HUES6 (cell line): Measurements from ENCODE around the gene GNG7.

Source experiments
- H3K27ac ChIP-seq: 2 replicates; pipeline ENCODE4 v1.7.0; 2013; ENCODE audit warnings: low read depth, mild to moderate bottlenecking, low read length, inconsistent platforms
- H3K27me3 ChIP-seq: 2 replicates; pipeline ENCODE4 v1.6.1; 2013; ENCODE audit warnings: low read length; ENCODE audit not compliant: control insufficient read depth, insufficient read depth
- H3K36me3 ChIP-seq: 2 replicates; pipeline ENCODE4 v1.6.1; 2013; ENCODE audit warnings: low read length; ENCODE audit not compliant: control insufficient read depth, insufficient read depth
- H3K4me1 ChIP-seq: 2 replicates; pipeline ENCODE4 v1.6.1; 2013; ENCODE audit warnings: low read length; ENCODE audit not compliant: control insufficient read depth, insufficient read depth
- H3K4me3 ChIP-seq: 2 replicates; pipeline ENCODE4 v1.5.1; 2013; ENCODE audit warnings: low read depth, low read length
- H3K9ac ChIP-seq: one replicate; pipeline ENCODE4 v1.6.1; 2013; ENCODE audit warnings: mild to moderate bottlenecking, low read length
- H3K9me3 ChIP-seq: 2 replicates; pipeline ENCODE4 v1.6.1; 2013; ENCODE audit warnings: low read depth, low read length; ENCODE audit not compliant: control insufficient read depth, insufficient read depth

Gene GNG7

GRCh38 chr19:2703691-2704216, 1.3 kb upstream of the GNG7 start:
- H3K9me3 ChIP-seq: no peaks in the 10 kb centered on the region
- no peak overlapping the region for H3K9ac ChIP-seq
- peaks cover 29% of the 10 kb centered on the region for H3K27me3 ChIP-seq
- peaks cover 12% of the 10 kb centered on the region; the same call in 1 of the 2 replicates for H3K4me1 ChIP-seq
- no peak overlapping the region for H3K4me3 ChIP-seq
- H3K27ac ChIP-seq: no peak overlapping the region
- no peaks in the 10 kb centered on the region for H3K36me3 ChIP-seq

DNA sequence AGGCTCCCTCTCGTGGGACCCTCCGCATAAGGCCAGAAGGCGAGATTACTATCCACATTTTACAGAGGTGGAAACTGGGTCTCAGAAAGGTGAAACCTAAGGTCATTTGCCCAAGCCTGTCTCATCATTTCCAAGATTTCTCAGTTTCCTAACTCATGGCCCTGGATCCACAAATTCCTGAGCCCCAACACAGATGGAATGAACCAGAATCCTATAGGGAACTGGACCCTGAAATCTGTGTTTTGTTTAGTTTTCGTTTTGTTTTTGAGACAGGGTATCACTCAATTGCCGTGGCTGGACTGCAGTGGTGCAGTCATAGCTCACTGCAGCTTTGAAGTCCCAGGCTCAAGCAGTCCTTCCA, 563 bp upstream of the GNG7 start:
- Histone ChIP-seq H3K27me3 (peaks cover 29% of the 10 kb centered on the region), H3K4me1 (peaks cover 12% of the 10 kb centered on the region; the same call in 1 of the 2 replicates), H3K36me3 (no peaks in the 10 kb centered on the region), H3K4me3 (no peak overlapping the region), H3K9me3 (no peaks in the 10 kb centered on the region), H3K27ac (no peak overlapping the region), H3K9ac (no peak overlapping the region)

- Histone ChIP-seq H3K9ac (no peak overlapping the region), H3K4me1 (peaks cover 12% of the 10 kb centered on the region; the same call in 1 of the 2 replicates), H3K36me3 (no peaks in the 10 kb centered on the region), H3K27ac (no peak overlapping the region), H3K9me3 (no peaks in the 10 kb centered on the region), H3K27me3 (peaks cover 29% of the 10 kb centered on the region), H3K4me3 (peak overlapping the region; percentile 82)
Observed at GRCh38 chr19:2701361-2702169, 929 bp downstream of the GNG7 start.

DNA sequence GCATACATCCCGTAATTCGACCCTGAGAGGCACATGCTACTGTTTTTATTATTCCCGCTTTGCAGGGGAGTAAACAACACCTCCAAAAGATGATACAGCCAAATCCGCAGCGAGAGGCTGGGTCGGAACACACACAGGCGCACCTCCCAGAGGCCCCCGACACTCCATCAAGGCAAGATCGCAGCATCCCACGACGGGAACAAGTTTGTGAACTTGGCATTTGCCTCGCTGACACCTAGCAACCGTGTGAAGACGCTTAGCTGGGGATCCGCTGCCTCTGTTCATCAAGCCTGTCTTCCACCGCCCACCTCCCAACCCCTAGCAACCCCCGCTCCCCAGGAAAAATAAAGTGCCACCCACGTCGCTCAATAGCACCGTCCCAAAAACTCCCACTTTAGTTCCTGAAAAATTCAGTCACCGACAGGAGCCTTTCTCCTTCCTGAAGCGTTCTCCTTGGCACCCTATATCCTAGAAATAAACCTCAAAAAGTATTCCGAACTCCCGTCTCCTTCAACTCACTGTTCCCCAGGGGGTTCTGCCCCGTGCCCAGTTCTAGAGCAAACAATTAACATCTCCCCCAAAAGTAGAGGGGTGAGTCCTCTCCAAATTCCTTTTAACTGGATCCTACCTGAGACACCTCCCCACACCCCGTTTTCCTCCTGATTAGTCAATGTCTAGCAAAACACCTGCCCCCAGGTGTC, 1.7 kb downstream of the GNG7 start:
- Histone ChIP-seq H3K4me3 (peak overlapping the region; percentile 82), H3K9me3 (no peaks in the 10 kb centered on the region), H3K9ac (no peak overlapping the region), H3K36me3 (no peaks in the 10 kb centered on the region), H3K4me1 (peaks cover 12% of the 10 kb centered on the region; the same call in 1 of the 2 replicates), H3K27me3 (peaks cover 29% of the 10 kb centered on the region), H3K27ac (no peak overlapping the region)

- Histone ChIP-seq H3K4me1 (peaks cover 12% of the 10 kb centered on the region; the same call in 1 of the 2 replicates), H3K36me3 (no peaks in the 10 kb centered on the region), H3K4me3 (no peak overlapping the region), H3K27me3 (peaks cover 29% of the 10 kb centered on the region), H3K27ac (no peak overlapping the region), H3K9ac (no peak overlapping the region), H3K9me3 (no peaks in the 10 kb centered on the region)
Observed at GRCh38 chr19:2699413-2700140, 2.9 kb downstream of the GNG7 start.

GRCh38 chr19:2694196-2694595, 8.3 kb downstream of the GNG7 start:
- H3K4me1 ChIP-seq: no peaks in the 10 kb centered on the region
- H3K36me3 ChIP-seq: no peaks in the 10 kb centered on the region
- no peak overlapping the region for H3K4me3 ChIP-seq
- no peaks in the 10 kb centered on the region; the same call in 1 of the 2 replicates for H3K27me3 ChIP-seq
- H3K9ac ChIP-seq: no peak overlapping the region
- H3K27ac ChIP-seq: no peak overlapping the region
- no peaks in the 10 kb centered on the region for H3K9me3 ChIP-seq

DNA sequence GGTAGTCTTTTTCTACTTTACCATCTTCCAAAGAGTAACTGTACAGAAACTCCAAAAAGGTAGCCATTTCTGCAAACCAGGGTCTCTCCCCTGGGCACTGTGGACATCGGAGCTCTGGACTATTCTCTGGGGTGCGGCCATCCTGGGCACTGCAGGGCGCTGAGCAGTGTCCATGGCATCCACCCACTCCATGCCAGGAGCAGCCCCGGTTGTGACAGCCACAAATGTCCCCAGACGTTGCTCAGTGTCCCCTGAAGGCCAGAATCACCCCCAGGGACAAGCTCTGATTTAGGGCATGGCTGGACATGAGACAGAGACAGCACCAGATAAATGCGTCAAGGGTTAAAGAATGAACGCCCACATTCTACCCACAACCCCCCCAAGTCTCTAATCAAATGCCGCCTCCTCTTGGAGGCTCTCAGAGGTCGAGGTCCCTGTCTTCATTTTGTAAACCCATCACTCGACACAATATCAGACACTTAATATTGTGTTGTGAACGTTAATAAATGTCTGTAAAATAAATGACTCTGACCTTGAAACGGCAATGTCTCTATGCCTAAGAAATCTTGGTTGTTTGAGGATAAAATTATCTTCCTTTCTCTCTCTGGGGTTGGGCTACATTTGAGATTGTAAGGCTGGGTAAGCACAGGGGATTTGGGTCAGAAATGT, 8.9 kb downstream of the GNG7 start:
- no peaks in the 10 kb centered on the region for H3K9me3 ChIP-seq
- H3K27ac ChIP-seq: no peak overlapping the region
- H3K4me3 ChIP-seq: no peak overlapping the region
- H3K36me3 ChIP-seq: no peaks in the 10 kb centered on the region
- H3K9ac ChIP-seq: no peak overlapping the region
- H3K4me1 ChIP-seq: no peaks in the 10 kb centered on the region
- no peaks in the 10 kb centered on the region for H3K27me3 ChIP-seq

DNA sequence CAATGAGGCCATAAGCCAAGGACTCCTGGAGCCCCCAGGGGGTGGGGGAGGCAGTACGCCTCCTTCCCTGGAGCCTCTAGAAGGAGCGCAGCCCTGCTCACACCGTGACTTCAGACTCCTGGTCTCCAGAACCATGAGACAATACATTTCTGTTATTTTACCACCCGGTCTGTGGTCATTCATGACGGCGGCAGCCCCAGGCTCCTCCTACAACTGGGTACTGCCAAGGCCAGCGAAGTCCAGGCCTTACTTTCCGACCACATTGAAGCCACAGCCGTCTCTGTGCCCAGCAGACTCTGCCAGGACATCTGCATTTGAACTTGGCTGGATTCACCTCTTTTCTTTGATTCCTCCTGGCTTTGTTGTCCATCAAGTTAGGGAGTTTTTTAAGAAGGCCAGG, 10.5 kb downstream of the GNG7 start:
- Histone ChIP-seq H3K27ac (no peak overlapping the region), H3K27me3 (no peaks in the 10 kb centered on the region), H3K9ac (no peak overlapping the region), H3K4me1 (no peaks in the 10 kb centered on the region), H3K4me3 (no peak overlapping the region), H3K36me3 (no peaks in the 10 kb centered on the region), H3K9me3 (no peaks in the 10 kb centered on the region)

DNA sequence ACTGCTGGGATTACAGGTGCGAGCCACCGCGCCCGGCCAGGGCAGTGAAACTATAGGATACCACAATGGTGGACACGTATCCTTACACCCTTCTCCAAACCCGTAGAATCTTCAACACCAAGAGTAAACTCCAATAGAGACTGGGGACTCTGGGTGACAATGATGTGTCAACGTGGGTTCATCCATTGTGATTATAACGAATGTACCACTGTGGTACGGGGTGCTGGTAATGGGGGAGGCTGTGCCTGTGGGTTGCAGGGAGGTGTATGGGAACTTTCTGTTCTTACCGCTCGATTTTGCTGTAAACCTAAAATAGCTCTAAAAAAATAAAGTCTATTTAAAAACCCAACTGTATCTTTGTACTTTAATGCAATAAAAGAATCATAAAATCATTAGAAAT, 11.6 kb downstream of the GNG7 start:
- Histone ChIP-seq H3K27me3 (no peaks in the 10 kb centered on the region), H3K9me3 (no peaks in the 10 kb centered on the region), H3K4me1 (no peaks in the 10 kb centered on the region), H3K4me3 (no peak overlapping the region), H3K9ac (no peak overlapping the region), H3K36me3 (no peaks in the 10 kb centered on the region), H3K27ac (no peak overlapping the region)

DNA sequence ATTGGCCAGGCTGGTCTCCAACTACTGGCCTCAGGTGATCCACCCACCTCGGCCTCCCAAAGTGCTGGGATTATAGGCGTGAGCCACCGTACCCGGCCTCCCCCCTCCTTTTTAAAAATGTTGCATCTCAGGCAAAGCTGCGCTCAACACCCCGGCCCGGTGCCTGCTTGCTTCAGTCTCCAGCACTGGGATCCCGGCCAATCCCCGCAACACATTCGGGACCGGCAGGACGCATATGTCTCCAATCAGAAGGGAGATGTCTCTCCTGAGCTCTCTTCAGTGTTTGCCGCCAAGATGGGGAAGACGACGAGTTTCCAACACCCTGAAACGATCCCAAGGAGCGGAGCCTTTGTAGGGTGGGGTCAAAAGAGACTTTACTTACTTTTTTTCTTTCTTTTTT, 16.1 kb downstream of the GNG7 start:
- H3K9ac ChIP-seq: no peak overlapping the region
- no peaks in the 10 kb centered on the region for H3K9me3 ChIP-seq
- H3K4me3 ChIP-seq: no peak overlapping the region
- H3K27me3 ChIP-seq: no peaks in the 10 kb centered on the region
- no peaks in the 10 kb centered on the region for H3K36me3 ChIP-seq
- H3K4me1 ChIP-seq: no peaks in the 10 kb centered on the region
- no peak overlapping the region for H3K27ac ChIP-seq
